ENCODE measurements around the gene NDC80.

DNA sequence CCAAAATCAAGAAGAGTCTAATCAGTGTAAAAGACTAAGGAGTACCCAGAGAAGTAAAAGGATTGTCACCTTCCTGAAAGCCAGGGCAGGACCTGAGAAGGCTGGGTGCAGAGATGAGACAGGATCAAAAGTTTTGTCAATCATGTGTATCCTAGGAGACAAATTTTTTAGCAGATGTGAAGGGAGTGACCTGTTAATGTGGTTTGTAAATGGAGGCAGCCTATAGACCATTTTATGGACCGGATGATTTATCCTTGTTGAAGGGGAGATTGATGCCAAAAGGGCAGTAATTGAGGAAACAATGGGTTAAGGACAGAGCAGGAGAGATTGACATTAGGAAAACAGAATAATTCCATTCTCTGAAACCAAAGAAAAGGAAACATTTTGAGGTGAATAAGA lies 813 bp downstream of the NDC80 start:
- TF ChIP-seq, protein P1, sequence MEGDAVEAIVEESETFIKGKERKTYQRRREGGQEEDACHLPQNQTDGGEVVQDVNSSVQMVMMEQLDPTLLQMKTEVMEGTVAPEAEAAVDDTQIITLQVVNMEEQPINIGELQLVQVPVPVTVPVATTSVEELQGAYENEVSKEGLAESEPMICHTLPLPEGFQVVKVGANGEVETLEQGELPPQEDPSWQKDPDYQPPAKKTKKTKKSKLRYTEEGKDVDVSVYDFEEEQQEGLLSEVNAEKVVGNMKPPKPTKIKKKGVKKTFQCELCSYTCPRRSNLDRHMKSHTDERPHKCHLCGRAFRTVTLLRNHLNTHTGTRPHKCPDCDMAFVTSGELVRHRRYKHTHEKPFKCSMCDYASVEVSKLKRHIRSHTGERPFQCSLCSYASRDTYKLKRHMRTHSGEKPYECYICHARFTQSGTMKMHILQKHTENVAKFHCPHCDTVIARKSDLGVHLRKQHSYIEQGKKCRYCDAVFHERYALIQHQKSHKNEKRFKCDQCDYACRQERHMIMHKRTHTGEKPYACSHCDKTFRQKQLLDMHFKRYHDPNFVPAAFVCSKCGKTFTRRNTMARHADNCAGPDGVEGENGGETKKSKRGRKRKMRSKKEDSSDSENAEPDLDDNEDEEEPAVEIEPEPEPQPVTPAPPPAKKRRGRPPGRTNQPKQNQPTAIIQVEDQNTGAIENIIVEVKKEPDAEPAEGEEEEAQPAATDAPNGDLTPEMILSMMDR (IDR thresholded peaks at IDR 0.05): no peak
- TF ChIP-seq POLR2A (IDR thresholded peaks at IDR 0.05): no peak

Data from right lobe of liver (tissue), 4 donors.